KMS-11 (cell line): ENCODE results near the gene ZDHHC24.
"Not testable (repeated sequence)": the region's sequence is repeated elsewhere in the genome, so short reads cannot be mapped to it uniquely, and the experiment has no call there.

Experiments
- H2AFZ ChIP-seq: fragments of 200-600 bp; sonication (generic); 2 replicates; pipeline ENCODE4 v1.6.1; 2016; ENCODE audit warnings: antibody characterized with exemption, mixed run types, low read depth
- H3K27ac ChIP-seq: fragments of 200-600 bp; sonication (generic); 2 replicates; pipeline ENCODE4 v1.6.1; 2016; ENCODE audit warnings: mild to moderate bottlenecking, mixed run types
- H3K27me3 ChIP-seq: fragments of 200-600 bp; sonication (generic); 2 replicates; pipeline ENCODE4 v1.6.1; 2017; ENCODE audit warnings: mild to moderate bottlenecking, low read depth, mixed run types, moderate library complexity; ENCODE audit not compliant: insufficient read depth
- H3K36me3 ChIP-seq: fragments of 200-600 bp; sonication (generic); 2 replicates; pipeline ENCODE4 v1.6.1; 2017; ENCODE audit warnings: mild to moderate bottlenecking, mixed run types; ENCODE audit not compliant: insufficient read depth
- H3K4me1 ChIP-seq: fragments of 200-600 bp; sonication (generic); 2 replicates; pipeline ENCODE4 v1.6.1; 2016; ENCODE audit warnings: mild to moderate bottlenecking, low read depth, mixed run types; ENCODE audit not compliant: poor library complexity, severe bottlenecking
- H3K4me2 ChIP-seq: fragments of 200-600 bp; sonication (generic); 2 replicates; pipeline ENCODE4 v1.7.0; 2016; ENCODE audit warnings: mild to moderate bottlenecking, mixed run types
- H3K4me3 ChIP-seq: fragments of 200-600 bp; sonication (generic); IDR thresholded peaks from 2 replicates; pipeline ENCODE4 v1.6.1; 2017; ENCODE audit warnings: low read depth, low read length, mixed read lengths; ENCODE audit not compliant: insufficient read depth
- H3K79me2 ChIP-seq: fragments of 200-600 bp; sonication (generic); 2 replicates; pipeline ENCODE4 v1.6.1; 2016; ENCODE audit warnings: low read depth, mixed run types; ENCODE audit not compliant: insufficient read depth
- H3K9ac ChIP-seq: fragments of 200-600 bp; sonication (generic); 2 replicates; pipeline ENCODE4 v1.6.1; 2016; ENCODE audit warnings: mild to moderate bottlenecking, mixed run types
- H4K20me1 ChIP-seq: fragments of 200-600 bp; sonication (generic); 2 replicates; pipeline ENCODE4 v1.6.1; 2016; ENCODE audit warnings: mild to moderate bottlenecking, mixed run types; ENCODE audit not compliant: insufficient read depth
- TF ChIP-seq, protein P1 (sequence below): fragments of 200-600 bp; sonication (generic); conservative IDR thresholded peaks from 2 replicates; pipeline ENCODE4 v1.6.1; 2017; ENCODE audit warnings: low read depth, mild to moderate bottlenecking, antibody characterized with exemption, low read length, moderate library complexity, mixed read lengths

Gene ZDHHC24

DNA sequence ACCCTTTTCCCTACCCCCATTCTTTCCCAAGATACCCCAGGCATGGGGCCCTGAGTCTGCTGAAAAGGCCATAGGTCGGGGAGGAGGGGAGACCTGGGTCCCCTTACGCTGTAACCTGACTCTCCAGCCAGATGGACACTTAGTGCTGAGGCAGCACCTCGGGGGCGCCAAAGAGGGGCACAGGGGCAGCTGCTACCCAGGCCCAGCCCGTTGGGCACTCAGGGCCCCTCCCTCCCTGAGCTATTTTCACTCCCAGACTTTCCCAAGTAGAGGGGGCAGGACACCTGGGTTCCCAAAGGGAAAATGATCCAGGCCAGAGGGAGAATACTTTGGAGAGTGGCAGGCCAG, 1.8 kb upstream of the ZDHHC24 start:
- H3K4me3 ChIP-seq = no peak overlapping the region
- H3K9ac ChIP-seq = no peak overlapping the region
- H3K27me3 ChIP-seq = peaks cover 6% of the 10 kb centered on the region
- H3K4me2 ChIP-seq = no peak overlapping the region
- H3K79me2 ChIP-seq = no peaks in the 10 kb centered on the region
- H3K4me1 ChIP-seq = peaks cover 17% of the 10 kb centered on the region
- H3K36me3 ChIP-seq = no peaks in the 10 kb centered on the region
- no peaks in the 10 kb centered on the region for H4K20me1 ChIP-seq
- H3K27ac ChIP-seq = no peak overlapping the region
- H2AFZ ChIP-seq = no peak overlapping the region
- TF ChIP-seq, protein P1, sequence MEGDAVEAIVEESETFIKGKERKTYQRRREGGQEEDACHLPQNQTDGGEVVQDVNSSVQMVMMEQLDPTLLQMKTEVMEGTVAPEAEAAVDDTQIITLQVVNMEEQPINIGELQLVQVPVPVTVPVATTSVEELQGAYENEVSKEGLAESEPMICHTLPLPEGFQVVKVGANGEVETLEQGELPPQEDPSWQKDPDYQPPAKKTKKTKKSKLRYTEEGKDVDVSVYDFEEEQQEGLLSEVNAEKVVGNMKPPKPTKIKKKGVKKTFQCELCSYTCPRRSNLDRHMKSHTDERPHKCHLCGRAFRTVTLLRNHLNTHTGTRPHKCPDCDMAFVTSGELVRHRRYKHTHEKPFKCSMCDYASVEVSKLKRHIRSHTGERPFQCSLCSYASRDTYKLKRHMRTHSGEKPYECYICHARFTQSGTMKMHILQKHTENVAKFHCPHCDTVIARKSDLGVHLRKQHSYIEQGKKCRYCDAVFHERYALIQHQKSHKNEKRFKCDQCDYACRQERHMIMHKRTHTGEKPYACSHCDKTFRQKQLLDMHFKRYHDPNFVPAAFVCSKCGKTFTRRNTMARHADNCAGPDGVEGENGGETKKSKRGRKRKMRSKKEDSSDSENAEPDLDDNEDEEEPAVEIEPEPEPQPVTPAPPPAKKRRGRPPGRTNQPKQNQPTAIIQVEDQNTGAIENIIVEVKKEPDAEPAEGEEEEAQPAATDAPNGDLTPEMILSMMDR = no peak

DNA sequence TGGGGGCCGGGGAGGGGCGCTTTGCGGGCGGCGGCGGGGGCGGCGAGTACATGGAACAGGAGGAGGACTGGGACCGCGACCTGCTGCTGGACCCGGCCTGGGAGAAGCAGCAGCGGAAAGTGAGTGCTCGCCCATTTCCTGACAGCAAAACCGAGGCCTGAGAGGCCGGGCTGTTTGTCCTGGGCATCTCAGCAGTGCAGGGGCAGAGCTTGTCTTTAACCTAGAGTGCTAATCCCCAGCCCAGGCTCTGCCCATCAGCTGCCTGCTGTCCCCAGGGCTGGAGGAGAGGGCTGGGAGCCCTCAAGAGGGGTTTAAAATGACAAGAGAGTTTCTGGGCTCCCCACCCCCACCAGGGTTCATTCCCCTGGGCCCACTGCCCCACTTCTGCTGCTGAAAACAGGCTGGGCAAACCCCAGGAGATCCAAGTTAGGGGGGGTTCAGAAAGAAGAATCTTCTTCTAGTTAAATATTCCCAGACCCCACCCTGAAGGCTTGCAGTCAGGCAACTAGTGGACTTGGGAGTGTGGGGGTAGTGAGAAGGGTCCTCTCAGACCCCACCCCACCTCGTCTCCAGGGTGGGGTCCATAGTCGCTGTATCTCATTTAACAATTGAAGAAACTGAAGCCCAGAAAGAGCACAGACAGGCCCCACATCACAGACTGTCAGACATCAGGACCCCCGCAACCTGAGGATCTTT, 1.3 kb upstream of the ZDHHC24 start:
- peaks cover 6% of the 10 kb centered on the region for H3K27me3 ChIP-seq
- no peaks in the 10 kb centered on the region for H3K36me3 ChIP-seq
- H3K9ac ChIP-seq = no peak overlapping the region
- H3K27ac ChIP-seq = no peak overlapping the region
- H2AFZ ChIP-seq = no peak overlapping the region
- no peak overlapping the region; the same call in 1 of the 2 replicates for H3K4me2 ChIP-seq
- no peak overlapping the region for H3K4me3 ChIP-seq
- peaks cover 17% of the 10 kb centered on the region for H3K4me1 ChIP-seq
- H3K79me2 ChIP-seq = no peaks in the 10 kb centered on the region
- H4K20me1 ChIP-seq = no peaks in the 10 kb centered on the region
- TF ChIP-seq, protein P1 = no peak

DNA sequence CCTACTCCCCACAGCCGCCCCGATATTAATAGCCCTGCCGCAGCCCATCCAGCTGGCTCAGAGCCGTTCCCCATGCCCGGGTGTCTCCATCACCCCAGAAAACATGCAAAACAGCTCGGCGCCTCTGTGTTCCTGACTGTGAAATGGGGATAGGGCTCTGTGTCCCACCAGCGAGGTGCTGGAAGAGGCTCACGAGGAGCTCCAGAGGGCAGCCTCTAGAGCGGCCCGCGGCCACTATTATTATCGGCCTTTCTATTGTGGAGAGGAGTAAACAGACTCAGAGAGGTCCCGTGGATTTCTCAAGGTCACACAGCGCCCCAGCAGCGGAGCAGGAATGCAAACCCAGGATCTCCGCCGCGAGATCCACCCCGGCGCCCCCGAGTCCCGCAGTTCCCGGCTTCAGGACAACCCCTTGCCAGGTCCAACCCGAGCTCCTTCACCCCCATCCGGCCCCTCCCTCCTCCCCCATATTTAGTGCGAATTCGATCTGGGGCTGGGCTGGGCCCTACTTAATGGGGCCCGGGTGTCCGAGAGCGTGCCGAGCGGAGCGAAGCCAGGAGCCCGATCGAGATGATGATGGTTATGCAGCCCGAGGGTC, 619 bp upstream of the ZDHHC24 start, which contains the start of gene ACTN3:
Gene ACTN3 (plus strand): TSS at position 536 of the 598 bp plus-strand sequence. CDS start 35 bp downstream, at position 571.
- Histone ChIP-seq H4K20me1 (no peaks in the 10 kb centered on the region), H3K27ac (peak within 1 kb of the TSS; percentile 38; the same call in 1 of the 2 replicates), H2AFZ (peak within 1 kb of the TSS; percentile 90), H3K36me3 (no peaks in the 10 kb centered on the region), H3K4me3 (peak within 1 kb of the TSS; percentile 52), H3K4me1 (peaks cover 17% of the 10 kb centered on the region), H3K4me2 (peak within 1 kb of the TSS; percentile 65), H3K9ac (peak within 1 kb of the TSS; percentile 73), H3K27me3 (peaks cover 6% of the 10 kb centered on the region), H3K79me2 (no peaks in the 10 kb centered on the region)
- TF ChIP-seq, protein P1 = no peak

- H3K36me3 ChIP-seq, H3K79me2 ChIP-seq, H3K27ac ChIP-seq, H3K4me3 ChIP-seq, H4K20me1 ChIP-seq, H3K27me3 ChIP-seq: not testable (repeated sequence)
- peak overlapping the region; percentile 73; the same call in 1 of the 2 replicates for H3K9ac ChIP-seq
- peaks cover 17% of the 10 kb centered on the region for H3K4me1 ChIP-seq
- H2AFZ ChIP-seq = peak overlapping the region; percentile 90; the same call in 1 of the 2 replicates
- H3K4me2 ChIP-seq = peak overlapping the region; percentile 65
These were observed 896 bp downstream of the ZDHHC24 start for GRCh38 chr11:66544952-66545351.
